Measurements from ENCODE around the gene ADAMTSL5. TPM values are rescaled to one million over a fixed set of nuclear protein-coding genes. Genes with fewer than 3 reads are reported as not detected.
"Not testable (repeated sequence)": the region's sequence is repeated elsewhere in the genome, so short reads cannot be mapped to it uniquely, and the experiment has no call there.

The ADAMTSL5 gene
- total RNA-seq, 1 experiment from 2014 or later = 2.6 TPM

GRCh38 chr19:1533510-1534150 is 20.8 kb upstream of the ADAMTSL5 start:
- H4K20me1 ChIP-seq (ENCODE audit: insufficient read depth, low read depth, low read length) = no peaks in the 10 kb centered on the region
- H3K9me2 ChIP-seq (replicated peaks; ENCODE audit: insufficient read depth, low read length) = no peaks in the 10 kb centered on the region
- no peak overlapping the region for H3K4me3 ChIP-seq (ENCODE audit: low read length)
- no peak overlapping the region for H3K4me2 ChIP-seq (ENCODE audit: low read depth, low read length, poor library complexity, severe bottlenecking)
- H2AFZ ChIP-seq (ENCODE audit: low read length) = no peak overlapping the region
- DNase-seq = no peak
- H3K4me1 ChIP-seq (ENCODE audit: low read length) = no peaks in the 10 kb centered on the region
- H3K9me3 ChIP-seq (ENCODE audit: low read length) = no peaks in the 10 kb centered on the region
- H3K36me3 ChIP-seq (ENCODE audit: insufficient read depth, low read length) = no peaks in the 10 kb centered on the region
- H3K27me3 ChIP-seq (ENCODE audit: low read length) = no peaks in the 10 kb centered on the region
- H3K9ac ChIP-seq (ENCODE audit: low read length) = no peak overlapping the region
- no peak overlapping the region for H3K27ac ChIP-seq (ENCODE audit: low read length)
- H3K79me2 ChIP-seq (ENCODE audit: low read length) = no peaks in the 10 kb centered on the region

DNA sequence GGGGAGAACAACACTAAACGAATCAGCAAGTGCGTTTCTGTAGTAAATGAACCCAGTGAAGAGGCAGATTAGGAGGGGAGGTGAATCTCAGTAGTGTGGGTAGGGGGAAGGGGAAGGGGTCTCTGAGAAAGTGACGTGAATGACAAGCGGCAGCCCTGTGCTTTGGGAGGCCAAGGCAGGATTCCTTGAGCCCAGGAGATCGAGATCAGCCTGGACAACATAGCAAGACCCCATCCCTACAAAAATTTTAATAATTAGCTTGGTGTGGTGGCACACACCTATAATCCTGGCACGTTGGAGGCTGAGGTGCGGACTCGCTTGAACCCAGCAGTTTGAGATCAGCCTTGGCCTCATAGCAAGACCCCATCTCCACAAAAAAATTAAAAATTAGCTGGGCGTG is 19.2 kb upstream of the ADAMTSL5 start:
- Histone ChIP-seq H3K4me2 (ENCODE audit: low read depth, low read length, poor library complexity, severe bottlenecking) (no peak overlapping the region), H3K4me1 (ENCODE audit: low read length) (no peaks in the 10 kb centered on the region), H4K20me1 (ENCODE audit: insufficient read depth, low read depth, low read length) (no peaks in the 10 kb centered on the region), H3K4me3 (ENCODE audit: low read length) (no peak overlapping the region), H3K79me2 (ENCODE audit: low read length) (no peaks in the 10 kb centered on the region), H3K9me2 (replicated peaks; ENCODE audit: insufficient read depth, low read length) (no peaks in the 10 kb centered on the region), H3K27ac (ENCODE audit: low read length) (no peak overlapping the region), H2AFZ (ENCODE audit: low read length) (no peak overlapping the region), H3K9me3 (ENCODE audit: low read length) (no peaks in the 10 kb centered on the region), H3K36me3 (ENCODE audit: insufficient read depth, low read length) (no peaks in the 10 kb centered on the region), H3K9ac (ENCODE audit: low read length) (no peak overlapping the region), H3K27me3 (ENCODE audit: low read length) (no peaks in the 10 kb centered on the region)
- no peak for DNase-seq

GRCh38 chr19:1531587-1531986 is 18.8 kb upstream of the ADAMTSL5 start:
- H3K36me3 ChIP-seq (ENCODE audit: insufficient read depth, low read length) = no peaks in the 10 kb centered on the region
- H3K79me2 ChIP-seq (ENCODE audit: low read length) = no peaks in the 10 kb centered on the region
- no peaks in the 10 kb centered on the region for H3K4me1 ChIP-seq (ENCODE audit: low read length)
- H3K9me3 ChIP-seq (ENCODE audit: low read length) = no peaks in the 10 kb centered on the region
- no peak overlapping the region for H3K4me3 ChIP-seq (ENCODE audit: low read length)
- H3K9me2 ChIP-seq (replicated peaks; ENCODE audit: insufficient read depth, low read length) = no peaks in the 10 kb centered on the region
- H3K27me3 ChIP-seq (ENCODE audit: low read length) = no peaks in the 10 kb centered on the region
- no peak overlapping the region for H3K9ac ChIP-seq (ENCODE audit: low read length)
- no peak overlapping the region for H2AFZ ChIP-seq (ENCODE audit: low read length)
- no peaks in the 10 kb centered on the region for H4K20me1 ChIP-seq (ENCODE audit: insufficient read depth, low read depth, low read length)
- DNase-seq = no peak
- no peak overlapping the region for H3K27ac ChIP-seq (ENCODE audit: low read length)
- H3K4me2 ChIP-seq (ENCODE audit: low read depth, low read length, poor library complexity, severe bottlenecking) = no peak overlapping the region

DNA sequence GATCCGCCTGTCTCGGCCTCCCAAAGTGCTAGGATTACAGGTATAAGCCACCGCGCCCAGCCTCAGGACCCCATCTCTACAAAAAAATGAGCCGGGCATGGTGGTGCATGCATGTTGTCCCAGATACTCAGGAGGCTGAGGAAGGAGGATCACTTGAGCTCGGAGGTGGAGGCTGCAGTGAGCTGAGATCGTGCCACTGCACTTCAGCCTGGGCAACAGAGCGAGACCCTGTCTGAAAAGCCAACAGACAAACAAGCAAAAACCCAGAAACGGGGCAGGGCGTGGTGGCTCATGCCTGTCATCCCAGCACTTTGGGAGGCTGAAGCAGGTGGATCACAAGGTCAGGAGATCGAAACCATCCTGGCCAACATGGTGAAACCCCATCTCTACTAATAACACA is 18.0 kb upstream of the ADAMTSL5 start:
- H3K9me3 ChIP-seq (ENCODE audit: low read length); H3K79me2 ChIP-seq (ENCODE audit: low read length); H3K9ac ChIP-seq (ENCODE audit: low read length); DNase-seq; H2AFZ ChIP-seq (ENCODE audit: low read length); H4K20me1 ChIP-seq (ENCODE audit: insufficient read depth, low read depth, low read length); H3K9me2 ChIP-seq (replicated peaks; ENCODE audit: insufficient read depth, low read length); H3K27ac ChIP-seq (ENCODE audit: low read length); H3K36me3 ChIP-seq (ENCODE audit: insufficient read depth, low read length); H3K4me2 ChIP-seq (ENCODE audit: low read depth, low read length, poor library complexity, severe bottlenecking); H3K27me3 ChIP-seq (ENCODE audit: low read length); H3K4me1 ChIP-seq (ENCODE audit: low read length); H3K4me3 ChIP-seq (ENCODE audit: low read length): not testable (repeated sequence)

GRCh38 chr19:1529430-1529816 is 16.6 kb upstream of the ADAMTSL5 start:
- no peaks in the 10 kb centered on the region for H3K79me2 ChIP-seq (ENCODE audit: low read length)
- H3K4me3 ChIP-seq (ENCODE audit: low read length) = no peak overlapping the region

GRCh38 chr19:1528596-1529429 is 16.0 kb upstream of the ADAMTSL5 start:
- H3K9me3 ChIP-seq (ENCODE audit: low read length) = no peaks in the 10 kb centered on the region
- no peak overlapping the region for H3K27ac ChIP-seq (ENCODE audit: low read length)
- H3K27me3 ChIP-seq (ENCODE audit: low read length) = no peaks in the 10 kb centered on the region
- H3K79me2 ChIP-seq (ENCODE audit: low read length) = no peaks in the 10 kb centered on the region
- H3K9me2 ChIP-seq (replicated peaks; ENCODE audit: insufficient read depth, low read length) = no peaks in the 10 kb centered on the region
- no peak for DNase-seq
- no peaks in the 10 kb centered on the region for H4K20me1 ChIP-seq (ENCODE audit: insufficient read depth, low read depth, low read length)
- H3K4me1 ChIP-seq (ENCODE audit: low read length) = no peaks in the 10 kb centered on the region
- no peak overlapping the region for H3K9ac ChIP-seq (ENCODE audit: low read length)
- H2AFZ ChIP-seq (ENCODE audit: low read length) = no peak overlapping the region
- H3K4me3 ChIP-seq (ENCODE audit: low read length) = no peak overlapping the region
- no peaks in the 10 kb centered on the region for H3K36me3 ChIP-seq (ENCODE audit: insufficient read depth, low read length)
- no peak overlapping the region for H3K4me2 ChIP-seq (ENCODE audit: low read depth, low read length, poor library complexity, severe bottlenecking)

More at GRCh38 chr19:1529430-1529816, 16.6 kb upstream of the ADAMTSL5 start:
- H4K20me1 ChIP-seq (ENCODE audit: insufficient read depth, low read depth, low read length) = no peaks in the 10 kb centered on the region
- H3K36me3 ChIP-seq (ENCODE audit: insufficient read depth, low read length) = no peaks in the 10 kb centered on the region
- H3K4me1 ChIP-seq (ENCODE audit: low read length) = no peaks in the 10 kb centered on the region
- no peak overlapping the region for H3K9ac ChIP-seq (ENCODE audit: low read length)
- no peak overlapping the region for H3K4me2 ChIP-seq (ENCODE audit: low read depth, low read length, poor library complexity, severe bottlenecking)
- no peaks in the 10 kb centered on the region for H3K9me3 ChIP-seq (ENCODE audit: low read length)
- no peak overlapping the region for H2AFZ ChIP-seq (ENCODE audit: low read length)
- H3K27me3 ChIP-seq (ENCODE audit: low read length) = no peaks in the 10 kb centered on the region
- no peaks in the 10 kb centered on the region for H3K9me2 ChIP-seq (replicated peaks; ENCODE audit: insufficient read depth, low read length)
- H3K27ac ChIP-seq (ENCODE audit: low read length) = no peak overlapping the region
- no peak for DNase-seq

- Histone ChIP-seq H3K27ac (ENCODE audit: low read length) (no peak overlapping the region), H2AFZ (ENCODE audit: low read length) (no peak overlapping the region), H3K4me1 (ENCODE audit: low read length) (no peaks in the 10 kb centered on the region), H3K4me2 (ENCODE audit: low read depth, low read length, poor library complexity, severe bottlenecking) (no peak overlapping the region), H3K9ac (ENCODE audit: low read length) (no peak overlapping the region), H3K4me3 (ENCODE audit: low read length) (no peak overlapping the region), H3K9me3 (ENCODE audit: low read length) (no peaks in the 10 kb centered on the region), H3K79me2 (ENCODE audit: low read length) (no peaks in the 10 kb centered on the region), H4K20me1 (ENCODE audit: insufficient read depth, low read depth, low read length) (no peaks in the 10 kb centered on the region), H3K36me3 (ENCODE audit: insufficient read depth, low read length) (no peaks in the 10 kb centered on the region), H3K9me2 (replicated peaks; ENCODE audit: insufficient read depth, low read length) (no peaks in the 10 kb centered on the region), H3K27me3 (ENCODE audit: low read length) (no peaks in the 10 kb centered on the region)
- no peak for DNase-seq
Measured at GRCh38 chr19:1527650-1528309, 15.0 kb upstream of the ADAMTSL5 start.

GRCh38 chr19:1526979-1527649 is 14.3 kb upstream of the ADAMTSL5 start:
- no peak overlapping the region for H3K4me2 ChIP-seq (ENCODE audit: low read depth, low read length, poor library complexity, severe bottlenecking)
- no peaks in the 10 kb centered on the region for H3K27me3 ChIP-seq (ENCODE audit: low read length)
- no peaks in the 10 kb centered on the region for H3K9me3 ChIP-seq (ENCODE audit: low read length)
- H3K4me1 ChIP-seq (ENCODE audit: low read length) = no peaks in the 10 kb centered on the region
- no peaks in the 10 kb centered on the region for H3K36me3 ChIP-seq (ENCODE audit: insufficient read depth, low read length)
- H3K79me2 ChIP-seq (ENCODE audit: low read length) = no peaks in the 10 kb centered on the region
- no peaks in the 10 kb centered on the region for H3K9me2 ChIP-seq (replicated peaks; ENCODE audit: insufficient read depth, low read length)
- H4K20me1 ChIP-seq (ENCODE audit: insufficient read depth, low read depth, low read length) = no peaks in the 10 kb centered on the region
- no peak for DNase-seq
- H3K27ac ChIP-seq (ENCODE audit: low read length) = no peak overlapping the region
- no peak overlapping the region for H3K9ac ChIP-seq (ENCODE audit: low read length)
- no peak overlapping the region for H3K4me3 ChIP-seq (ENCODE audit: low read length)
- H2AFZ ChIP-seq (ENCODE audit: low read length) = no peak overlapping the region
